GM21619 (cell line): ENCODE data around the gene ARPC2.
A peak's percentile ranks its signal among the peaks of the same experiment; 100 is the strongest.

Experiments used
- ATAC-seq: cut with Tn5 transposase; IDR thresholded peaks from one replicate; pipeline ENCODE4 v1.9.1; 2021; ENCODE audit not compliant: unreplicated experiment

The ARPC2 gene

GRCh38 chr2:218216336-218216673 is 684 bp upstream of the ARPC2 start:
- no peak for ATAC-seq

- peak; percentile 31 for ATAC-seq
Observed at GRCh38 chr2:218217360-218218267, 625 bp downstream of the ARPC2 start.

- ATAC-seq = peak; percentile 48
Observed at GRCh38 chr2:218218268-218219185, 1.5 kb downstream of the ARPC2 start.

- no peak for ATAC-seq
Observed at GRCh38 chr2:218219934-218220333, 2.9 kb downstream of the ARPC2 start.

- ATAC-seq = no peak
Observed at GRCh38 chr2:218221000-218221399, 4.0 kb downstream of the ARPC2 start.

- no peak for ATAC-seq
Observed at GRCh38 chr2:218223046-218223445, 6.1 kb downstream of the ARPC2 start.

GRCh38 chr2:218224186-218224585 is 7.2 kb downstream of the ARPC2 start:
- no peak for ATAC-seq

- ATAC-seq = no peak
Observed at GRCh38 chr2:218226903-218227302, 9.9 kb downstream of the ARPC2 start.

GRCh38 chr2:218228366-218229090 is 11.5 kb downstream of the ARPC2 start:
- ATAC-seq = no peak

GRCh38 chr2:218229239-218229638 is 12.2 kb downstream of the ARPC2 start:
- ATAC-seq = peak; percentile 90

GRCh38 chr2:218229851-218230250 is 12.9 kb downstream of the ARPC2 start:
- no peak for ATAC-seq

- ATAC-seq = peak; percentile 67
Observed at GRCh38 chr2:218230882-218231281, 13.9 kb downstream of the ARPC2 start.

- no peak for ATAC-seq
Observed at GRCh38 chr2:218233543-218233942, 16.6 kb downstream of the ARPC2 start.

GRCh38 chr2:218234521-218234920 is 17.5 kb downstream of the ARPC2 start:
- no peak for ATAC-seq

- no peak for ATAC-seq
Observed at GRCh38 chr2:218235017-218235416, 18.0 kb downstream of the ARPC2 start.

- no peak for ATAC-seq
Observed at GRCh38 chr2:218236829-218237228, 19.8 kb downstream of the ARPC2 start.

GRCh38 chr2:218238887-218239286 is 21.9 kb downstream of the ARPC2 start:
- no peak for ATAC-seq

- ATAC-seq = no peak
Observed at GRCh38 chr2:218244204-218244603, 27.2 kb downstream of the ARPC2 start.

GRCh38 chr2:218244665-218245064 is 27.7 kb downstream of the ARPC2 start:
- ATAC-seq = no peak

- ATAC-seq = no peak
Observed at GRCh38 chr2:218245214-218245613, 28.2 kb downstream of the ARPC2 start.

GRCh38 chr2:218249691-218250090 is 32.7 kb downstream of the ARPC2 start:
- ATAC-seq = no peak
